ENCODE measurements around the gene DYNLT2. TPM values are rescaled to one million over a fixed set of nuclear protein-coding genes. Genes with fewer than 3 reads are reported as not detected.

DYNLT2 gene
- total and polyA plus RNA-seq, 2 of the 13 experiments (the other 11 are each of a cell fraction or from before 2014, with no cell fraction given): 2.1 to 4.3 TPM

- TF ChIP-seq FOXP4 (CRISPR knock-in tag; IDR thresholded peaks at IDR 0.05): no peak
- TF ChIP-seq KMT2A (CRISPR knock-in tag; IDR thresholded peaks at IDR 0.05): peak; percentile 88
- peak; percentile 78; the same call in 1 of the 2 replicates for TF ChIP-seq ZNF558 (CRISPR knock-in tag; IDR thresholded peaks at IDR 0.05; ENCODE audit: borderline replicate concordance)
- TF ChIP-seq ZNF337 (CRISPR knock-in tag; IDR thresholded peaks at IDR 0.05; ENCODE audit: borderline replicate concordance, low read depth): peak; percentile 73; the same call in 1 of the 2 replicates
- no peak; the same call in 1 of the 2 replicates for TF ChIP-seq ZBTB44 (CRISPR knock-in tag; IDR thresholded peaks at IDR 0.05)
- 0 out of 2 replicates have a peak, but pooled peaks have one; percentile 21 for TF ChIP-seq ATF2 (CRISPR knock-in tag; IDR thresholded peaks at IDR 0.05)
- TF ChIP-seq ZNF362 (CRISPR knock-in tag; IDR thresholded peaks at IDR 0.05; ENCODE audit: borderline replicate concordance): peak; percentile 20; the same call in 1 of the 2 replicates
- peak; percentile 95 for TF ChIP-seq RXRA (CRISPR knock-in tag; IDR thresholded peaks at IDR 0.05)
- peak; percentile 81; the same call in 1 of the 2 replicates for TF ChIP-seq ZNF430 (CRISPR knock-in tag; IDR thresholded peaks at IDR 0.05)
- TF ChIP-seq CREB1 (IDR thresholded peaks at IDR 0.05): no peak
- 0 out of 2 replicates have a peak, but pooled peaks have one; percentile 23 for TF ChIP-seq CREB1 (CRISPR knock-in tag; IDR thresholded peaks at IDR 0.05)
- TF ChIP-seq HBP1 (CRISPR knock-in tag; IDR thresholded peaks at IDR 0.05; ENCODE audit: low read depth): peak; percentile 54; the same call in 1 of the 2 replicates
- no peak for TF ChIP-seq NFE2 (CRISPR knock-in tag; IDR thresholded peaks at IDR 0.05)
- TF ChIP-seq PBX3 (CRISPR knock-in tag; IDR thresholded peaks at IDR 0.05; ENCODE audit: borderline replicate concordance): no peak; the same call in 1 of the 2 replicates
- TF ChIP-seq SP4 (CRISPR knock-in tag; IDR thresholded peaks at IDR 0.05): 0 out of 2 replicates have a peak, but pooled peaks have one; percentile 22
- TF ChIP-seq ZBTB21 (CRISPR knock-in tag; IDR thresholded peaks at IDR 0.05): 0 out of 2 replicates have a peak, but pooled peaks have one; percentile 45
- TF ChIP-seq RAD51 (IDR thresholded peaks at IDR 0.05; ENCODE audit: borderline replicate concordance): no peak
- TF ChIP-seq RXRB (CRISPR knock-in tag; IDR thresholded peaks at IDR 0.05; ENCODE audit: borderline replicate concordance): peak; percentile 85
- TF ChIP-seq FOXM1 (CRISPR knock-in tag; IDR thresholded peaks at IDR 0.05): no peak
Observed at GRCh38 chr6:169789944-169790927, 38.9 kb upstream of the DYNLT2 start (continued).

Measured in HepG2 (cell line).